Cardiac fibroblast (primary cell): ENCODE results near the gene INPP5A.
"Not testable (repeated sequence)": the region's sequence is repeated elsewhere in the genome, so short reads cannot be mapped to it uniquely, and the experiment has no call there.

Source experiments
- DNase-seq, 2 donors: peaks; one replicate each; pipeline versions ENCODE4 v3.0.0 to v3.0.0-alpha.2; 2010; ENCODE audit warnings: low read depth in 2 of 2
- H3K4me3 ChIP-seq, 2 donors: replicated peaks in 1 of 2; 1 replicate in 1 of 2; 2 replicates in 1 of 2; pipeline ENCODE4 v1.5.1; 2011; ENCODE audit warnings: low read depth in 2 of 2, low read length in 2 of 2, mild to moderate bottlenecking in 2 of 2, moderate library complexity in 1 of 2
- TF ChIP-seq, protein P1 (sequence below): IDR thresholded peaks from one replicate; pipeline ENCODE4 v1.5.1; 2011; ENCODE audit warnings: low read depth, mild to moderate bottlenecking, low read length, inconsistent platforms

Gene INPP5A

DNA sequence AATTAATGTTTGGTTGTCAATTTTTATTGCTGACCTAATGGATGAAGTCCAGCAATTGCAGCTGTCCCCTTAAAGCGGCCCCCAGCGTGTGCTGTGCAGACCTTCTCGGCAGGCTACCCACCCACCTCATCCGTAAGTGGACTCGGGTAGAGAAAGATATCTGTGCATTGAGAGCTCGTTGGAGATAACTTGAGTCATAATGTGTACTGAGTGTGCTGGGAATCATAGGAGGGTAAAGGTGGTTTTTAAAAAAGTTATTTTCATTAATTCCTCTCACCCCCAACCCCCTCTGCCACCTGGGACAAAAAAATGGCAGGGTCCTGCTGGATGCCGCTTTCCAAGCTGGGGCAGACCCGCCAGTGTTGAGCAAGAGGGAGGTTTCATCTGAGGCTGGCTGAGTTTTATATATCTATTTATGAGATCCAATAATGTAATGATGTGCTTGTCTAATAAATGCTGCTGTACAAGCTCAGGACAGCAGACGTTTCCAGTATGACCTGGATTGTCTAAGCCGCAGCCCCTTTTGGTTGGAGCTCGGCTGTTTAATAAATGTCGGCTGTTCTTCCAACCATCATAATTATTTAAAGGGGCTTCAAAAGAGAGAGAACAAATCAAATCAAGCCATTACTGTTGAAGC is 129.2 kb downstream of the INPP5A start:
- H3K4me3 ChIP-seq: peak overlapping the region in 1 of 2 donors; percentile 38
- TF ChIP-seq, protein P1, sequence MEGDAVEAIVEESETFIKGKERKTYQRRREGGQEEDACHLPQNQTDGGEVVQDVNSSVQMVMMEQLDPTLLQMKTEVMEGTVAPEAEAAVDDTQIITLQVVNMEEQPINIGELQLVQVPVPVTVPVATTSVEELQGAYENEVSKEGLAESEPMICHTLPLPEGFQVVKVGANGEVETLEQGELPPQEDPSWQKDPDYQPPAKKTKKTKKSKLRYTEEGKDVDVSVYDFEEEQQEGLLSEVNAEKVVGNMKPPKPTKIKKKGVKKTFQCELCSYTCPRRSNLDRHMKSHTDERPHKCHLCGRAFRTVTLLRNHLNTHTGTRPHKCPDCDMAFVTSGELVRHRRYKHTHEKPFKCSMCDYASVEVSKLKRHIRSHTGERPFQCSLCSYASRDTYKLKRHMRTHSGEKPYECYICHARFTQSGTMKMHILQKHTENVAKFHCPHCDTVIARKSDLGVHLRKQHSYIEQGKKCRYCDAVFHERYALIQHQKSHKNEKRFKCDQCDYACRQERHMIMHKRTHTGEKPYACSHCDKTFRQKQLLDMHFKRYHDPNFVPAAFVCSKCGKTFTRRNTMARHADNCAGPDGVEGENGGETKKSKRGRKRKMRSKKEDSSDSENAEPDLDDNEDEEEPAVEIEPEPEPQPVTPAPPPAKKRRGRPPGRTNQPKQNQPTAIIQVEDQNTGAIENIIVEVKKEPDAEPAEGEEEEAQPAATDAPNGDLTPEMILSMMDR: no peak
- peak; percentile 10 to 33 for DNase-seq

DNA sequence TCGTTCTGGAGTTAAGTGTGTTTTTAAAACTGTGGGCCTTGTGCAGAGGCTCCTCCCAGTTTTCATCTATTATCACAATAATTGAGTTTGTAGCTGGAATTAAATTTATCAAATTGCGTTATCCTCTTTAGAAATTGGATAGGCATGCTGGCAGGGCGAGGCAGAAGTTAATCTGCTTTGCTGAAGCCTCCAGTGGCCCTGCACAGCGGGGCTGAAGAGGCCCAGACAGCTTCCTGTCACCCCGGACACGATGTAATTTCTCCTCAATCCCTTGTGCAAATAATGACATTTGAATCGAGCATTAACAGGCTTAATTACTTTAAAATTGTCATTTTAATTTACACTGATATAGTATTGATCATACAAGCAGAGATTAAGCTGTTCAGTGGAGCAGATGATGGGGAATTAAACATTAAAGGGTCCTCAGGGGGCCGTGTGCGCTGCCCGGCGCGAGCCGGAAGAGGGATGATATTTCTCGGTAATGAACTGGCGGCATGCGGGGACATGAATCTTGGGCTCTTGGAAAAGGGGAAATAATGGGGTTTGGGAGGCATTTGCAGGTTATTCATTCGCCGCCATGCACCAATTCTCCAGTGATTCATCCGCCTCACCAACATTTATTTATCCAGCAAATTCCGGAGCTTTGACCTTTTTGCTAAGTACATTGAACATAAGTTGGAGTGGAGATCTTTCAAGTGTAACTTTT is 129.9 kb downstream of the INPP5A start:
- DNase-seq: peak; percentile 12 to 64
- H3K4me3 ChIP-seq: peak overlapping the region in 1 of 2 donors; percentile 38
- TF ChIP-seq, protein P1: no peak

DNA sequence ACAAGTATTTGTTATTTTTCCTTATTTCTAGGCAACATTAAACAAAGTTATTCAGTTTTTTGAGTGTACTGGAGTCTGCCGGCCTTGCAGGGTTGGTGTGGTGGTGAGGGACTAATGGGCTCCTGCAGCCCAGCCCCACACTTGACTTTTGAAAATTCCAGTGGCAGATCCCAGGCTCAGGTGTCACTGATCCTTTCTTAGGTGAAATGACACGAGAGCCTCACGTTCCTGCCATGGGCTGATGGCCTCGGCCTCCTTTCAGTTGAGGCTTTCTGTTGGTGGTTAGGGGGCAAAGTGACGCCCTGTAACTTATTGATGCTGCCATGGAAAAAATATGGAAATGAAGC is 130.4 kb downstream of the INPP5A start:
- H3K4me3 ChIP-seq: no peak overlapping the region
- DNase-seq: no peak
- TF ChIP-seq, protein P1: no peak

DNA sequence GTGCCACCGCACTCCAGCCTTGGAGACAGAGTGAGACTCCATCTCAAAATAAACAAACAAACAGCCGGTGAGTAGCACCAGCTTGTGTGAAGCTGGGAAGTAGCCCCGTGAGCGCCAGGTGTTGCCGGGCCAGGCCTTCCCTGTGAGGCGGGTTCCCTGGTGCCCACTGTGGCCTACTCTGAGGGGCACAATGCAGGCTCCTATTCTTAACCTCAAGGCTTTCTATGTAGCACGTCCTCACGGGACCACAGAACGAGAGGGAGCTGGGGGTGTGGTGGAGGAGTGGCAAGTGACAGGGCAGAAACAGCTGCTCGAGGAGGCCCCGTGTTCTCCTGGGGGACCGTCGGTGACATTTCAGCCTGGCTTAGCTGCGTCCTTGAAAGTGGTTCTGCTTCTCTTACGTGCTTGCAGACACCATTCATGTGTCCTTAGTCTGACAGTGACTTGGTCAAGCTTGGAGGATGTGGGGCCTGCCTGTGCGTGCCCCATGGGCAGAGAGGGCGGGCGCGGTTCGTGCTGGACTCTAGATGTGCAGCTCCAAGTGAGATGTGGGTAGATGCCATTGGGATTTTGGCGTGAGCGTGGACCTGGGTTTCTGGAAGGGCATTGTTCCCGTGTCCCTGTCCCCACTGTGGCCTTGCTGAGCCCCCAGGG is 131.7 kb downstream of the INPP5A start:
- no peak for DNase-seq
- TF ChIP-seq, protein P1: no peak
- H3K4me3 ChIP-seq: no peak overlapping the region

DNA sequence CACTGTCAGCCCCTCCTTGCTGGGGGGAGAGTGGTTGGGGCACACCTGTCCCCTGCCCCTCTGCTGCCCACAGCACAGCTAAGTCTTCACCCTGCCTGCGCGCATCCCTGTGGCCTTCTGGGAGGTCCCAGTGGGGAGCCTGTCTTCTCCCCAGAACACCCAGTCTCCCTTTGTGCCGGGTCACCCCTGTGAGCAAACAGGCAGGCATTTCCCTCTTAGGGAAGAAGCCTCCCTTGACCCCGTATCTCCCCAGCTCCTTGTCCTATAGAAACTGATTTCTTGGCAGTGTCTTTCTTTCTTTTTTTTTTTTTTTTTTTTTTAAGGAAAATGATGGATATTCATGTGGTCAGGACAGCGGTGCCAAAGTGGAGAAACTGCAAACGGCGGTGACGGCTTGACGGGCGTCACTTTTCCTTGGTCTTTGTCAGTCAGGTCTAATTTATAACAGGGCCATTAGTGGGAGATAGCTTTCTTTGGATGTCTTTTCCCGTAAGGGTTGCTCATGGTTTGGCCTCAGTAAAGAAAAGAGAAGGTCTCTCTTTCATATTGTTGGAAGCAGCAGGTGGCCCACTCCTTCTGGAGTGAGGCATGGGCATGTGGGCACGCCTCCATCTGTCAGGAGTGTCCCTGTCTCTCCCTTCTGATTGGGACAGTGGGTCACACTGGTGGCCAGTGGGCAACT is 133.1 kb downstream of the INPP5A start:
- H3K4me3 ChIP-seq: no peak overlapping the region
- TF ChIP-seq, protein P1: no peak
- peak in 1 of 2 donors; percentile 9 for DNase-seq

DNA sequence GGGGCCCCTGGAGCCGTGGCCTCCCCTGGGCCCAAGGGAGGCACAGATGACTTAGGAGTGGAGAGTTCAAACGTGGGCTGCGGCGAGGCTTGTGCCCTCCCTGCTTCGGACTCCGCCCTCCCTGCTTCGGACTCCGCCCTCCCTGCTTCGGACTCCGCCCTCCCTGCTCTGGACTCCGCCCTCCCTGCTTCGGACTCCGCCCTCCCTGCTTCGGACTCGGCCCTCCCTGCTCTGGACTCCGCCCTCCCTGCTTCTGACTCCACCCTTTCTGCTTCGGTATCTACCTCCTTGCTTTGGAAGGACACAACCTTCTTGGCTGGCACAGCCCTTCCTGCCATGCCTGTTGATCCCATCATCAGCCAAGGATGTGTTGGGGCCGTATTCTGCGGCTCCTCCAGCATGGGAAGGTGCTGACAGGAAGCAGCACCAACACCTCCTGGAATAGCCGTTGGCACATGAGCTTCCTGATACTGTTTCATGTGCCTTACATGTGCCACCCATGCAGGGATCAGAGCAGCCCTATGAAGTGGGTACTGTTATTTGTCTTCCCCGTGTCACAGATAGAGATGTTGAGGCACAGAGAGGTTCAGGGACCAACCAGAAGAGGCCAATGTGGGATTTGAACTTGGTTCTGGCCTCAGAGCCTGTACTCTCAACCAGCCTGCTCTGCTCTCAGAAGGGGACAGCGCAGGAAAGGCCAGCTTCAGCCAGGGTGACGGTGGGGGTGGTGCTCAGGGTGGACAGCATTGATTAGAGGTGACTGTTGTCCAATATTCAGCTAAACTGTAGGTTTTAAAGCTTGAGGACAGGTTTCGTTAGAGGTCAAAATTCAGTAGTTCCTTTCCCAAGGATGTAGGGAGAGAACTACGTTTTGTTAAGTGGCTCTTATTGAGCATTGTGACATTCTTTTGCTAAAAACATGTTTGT is 133.9 kb downstream of the INPP5A start:
- TF ChIP-seq, protein P1: no peak
- DNase-seq: no peak
- no peak overlapping the region for H3K4me3 ChIP-seq

DNA sequence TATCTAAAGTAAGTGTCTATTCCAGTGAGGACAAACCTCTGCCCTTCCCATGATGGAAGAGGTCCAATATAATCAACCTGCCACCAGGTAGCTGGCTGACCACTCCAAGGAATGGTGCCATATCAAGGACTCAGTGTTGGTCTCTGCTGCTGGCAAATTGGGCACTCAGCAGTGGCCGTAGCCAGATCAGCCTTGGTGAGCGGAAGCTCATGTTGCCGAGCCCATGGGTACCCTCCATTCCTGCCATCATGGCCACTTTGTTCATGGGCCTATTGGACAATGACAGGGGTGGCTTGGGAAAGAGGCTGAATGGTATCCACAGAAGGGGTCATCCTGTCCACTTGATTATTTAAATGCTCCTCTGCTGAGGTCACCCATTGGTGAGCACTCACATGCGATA is 136.2 kb downstream of the INPP5A start:
- DNase-seq, H3K4me3 ChIP-seq: not testable (repeated sequence)
